KOPT-K1 (cell line): ENCODE data around the gene VEGFA.

Experiments
- H3K27ac ChIP-seq: fragments of 200-600 bp; sonication (generic); 2 replicates; pipeline ENCODE4 v1.5.1; 2016; ENCODE audit warnings: antibody characterized with exemption, mild to moderate bottlenecking, low read depth, low read length; ENCODE audit not compliant: poor library complexity, severe bottlenecking
- H3K36me3 ChIP-seq: fragments of 200-600 bp; sonication (generic); 2 replicates; pipeline ENCODE4 v1.5.1; 2017; ENCODE audit warnings: antibody characterized with exemption, mild to moderate bottlenecking, low read length, moderate library complexity; ENCODE audit not compliant: insufficient read depth
- H3K9me3 ChIP-seq: fragments of 200-600 bp; sonication (generic); 2 replicates; pipeline ENCODE4 v1.5.1; 2017; ENCODE audit warnings: antibody characterized with exemption, low read length, mild to moderate bottlenecking; ENCODE audit not compliant: insufficient read depth, poor library complexity, severe bottlenecking

VEGFA gene

GRCh38 chr6:43769526-43770371 lies at the start of gene VEGFA:
TSS of gene VEGFA (plus strand) at chr6:43770211.
- Histone ChIP-seq H3K27ac (peak within 1 kb of the TSS; percentile 65), H3K9me3 (no peaks in the 10 kb centered on the region), H3K36me3 (no peaks in the 10 kb centered on the region)

- no peaks in the 10 kb centered on the region for H3K36me3 ChIP-seq
- H3K9me3 ChIP-seq, result no peaks in the 10 kb centered on the region
- H3K27ac ChIP-seq, result no peak overlapping the region
Measured at GRCh38 chr6:43720999-43721398, 49.0 kb upstream of the VEGFA start.

GRCh38 chr6:43722920-43723545 lies 47.0 kb upstream of the VEGFA start:
- H3K9me3 ChIP-seq, result no peaks in the 10 kb centered on the region
- no peak overlapping the region for H3K27ac ChIP-seq
- H3K36me3 ChIP-seq, result no peaks in the 10 kb centered on the region

- H3K27ac ChIP-seq, result no peak overlapping the region
- H3K9me3 ChIP-seq, result no peaks in the 10 kb centered on the region
- no peaks in the 10 kb centered on the region for H3K36me3 ChIP-seq
Measured at GRCh38 chr6:43723737-43724295, 46.2 kb upstream of the VEGFA start.

- Histone ChIP-seq H3K36me3 (no peaks in the 10 kb centered on the region), H3K9me3 (no peaks in the 10 kb centered on the region), H3K27ac (peak overlapping the region; percentile 26)
Measured at GRCh38 chr6:43724354-43724753, 45.7 kb upstream of the VEGFA start.

GRCh38 chr6:43724914-43725642 lies 44.9 kb upstream of the VEGFA start:
- H3K36me3 ChIP-seq, result no peaks in the 10 kb centered on the region
- H3K9me3 ChIP-seq, result no peaks in the 10 kb centered on the region
- peak overlapping the region; percentile 26 for H3K27ac ChIP-seq

GRCh38 chr6:43725643-43726580 lies 44.1 kb upstream of the VEGFA start:
- Histone ChIP-seq H3K9me3 (peaks cover 6% of the 10 kb centered on the region), H3K36me3 (no peaks in the 10 kb centered on the region), H3K27ac (no peak overlapping the region)

GRCh38 chr6:43727634-43728033 lies 42.4 kb upstream of the VEGFA start:
- Histone ChIP-seq H3K27ac (no peak overlapping the region), H3K9me3 (peaks cover 12% of the 10 kb centered on the region), H3K36me3 (no peaks in the 10 kb centered on the region)

- Histone ChIP-seq H3K9me3 (peaks cover 12% of the 10 kb centered on the region), H3K27ac (no peak overlapping the region)
Measured at GRCh38 chr6:43728586-43728985, 41.4 kb upstream of the VEGFA start.

GRCh38 chr6:43729537-43729936 lies 40.5 kb upstream of the VEGFA start:
- H3K27ac ChIP-seq, result no peak overlapping the region
- peaks cover 12% of the 10 kb centered on the region for H3K9me3 ChIP-seq
- H3K36me3 ChIP-seq, result no peaks in the 10 kb centered on the region

More at GRCh38 chr6:43728586-43728985, 41.4 kb upstream of the VEGFA start:
- H3K36me3 ChIP-seq, result no peaks in the 10 kb centered on the region

- peaks cover 12% of the 10 kb centered on the region for H3K9me3 ChIP-seq
- no peaks in the 10 kb centered on the region for H3K36me3 ChIP-seq
- H3K27ac ChIP-seq, result no peak overlapping the region
Measured at GRCh38 chr6:43730634-43731033, 39.4 kb upstream of the VEGFA start.

GRCh38 chr6:43733471-43734293 lies 36.3 kb upstream of the VEGFA start:
- no peaks in the 10 kb centered on the region for H3K36me3 ChIP-seq
- H3K9me3 ChIP-seq, result peaks cover 12% of the 10 kb centered on the region
- peak overlapping the region; percentile 25 for H3K27ac ChIP-seq

- Histone ChIP-seq H3K27ac (peak overlapping the region; percentile 25), H3K36me3 (no peaks in the 10 kb centered on the region), H3K9me3 (peaks cover 12% of the 10 kb centered on the region)
Measured at GRCh38 chr6:43734294-43734665, 35.7 kb upstream of the VEGFA start.
